Adrenal gland (tissue), 12 donors: ENCODE data around the gene OPN4. TPM values are rescaled to one million over a fixed set of nuclear protein-coding genes. Genes with fewer than 3 reads are reported as not detected.

Experiments
- DNase-seq, 7 donors: peaks; one replicate each; pipeline ENCODE4 v3.0.0-alpha.2; 2019 to 2020
- H3K27ac ChIP-seq, 5 donors: fragments of 200-600 bp; sonication (generic) in 4 of 5; 1 replicate in 3 of 5; 2 replicates in 2 of 5; pipeline versions ENCODE4 v1.5.1 to v1.8.0; 2016 to 2020; ENCODE audit warnings: mild to moderate bottlenecking in 1 of 5
- H3K27me3 ChIP-seq: fragments of 200-600 bp; 2 replicates; pipeline ENCODE4 v1.8.0; 2021
- H3K36me3 ChIP-seq, 2 donors: fragments of 200-600 bp; replicated peaks in 1 of 2; 1 replicate in 1 of 2; 2 replicates in 1 of 2; pipeline versions ENCODE4 v1.5.1 to v1.8.0; 2018 to 2022
- H3K4me1 ChIP-seq, 2 donors: fragments of 200-600 bp; replicated peaks in 1 of 2; 1 replicate in 1 of 2; 2 replicates in 1 of 2; pipeline versions ENCODE4 v1.5.1 to v1.8.0; 2018 to 2021
- H3K4me3 ChIP-seq, 4 donors: fragments of 200-600 bp; sonication (generic) in 3 of 4; one replicate each; pipeline ENCODE4 v1.5.1; 2016 to 2018
- H3K9me3 ChIP-seq, 3 donors: fragments of 200-600 bp; sonication (generic) in 1 of 3; replicated peaks in 1 of 3; 1 replicate in 2 of 3; 2 replicates in 1 of 3; pipeline versions ENCODE4 v1.5.1 to v1.8.0; 2016 to 2021
- CTCF ChIP-seq, 6 experiments: fragments of 450-650 bp in 4 of 6; fragments of 200-600 bp in 2 of 6; sonication (generic) in 1 of 6; IDR thresholded peaks; 1 replicate in 5 of 6; 2 replicates in 1 of 6; pipeline versions ENCODE4 v1.5.1 to v1.8.0; 2016 to 2021; ENCODE audit warnings: antibody characterized with exemption in 6 of 6, mild to moderate bottlenecking in 2 of 6, moderate library complexity in 1 of 6
- POLR2A ChIP-seq, 2 donors: fragments of 450-650 bp; IDR thresholded peaks; one replicate each; pipeline ENCODE4 v1.6.1; 2017; ENCODE audit warnings: antibody characterized with exemption in 2 of 2, mild to moderate bottlenecking in 2 of 2, moderate library complexity in 1 of 2
- WGBS, 4 donors: extraction: QIAGEN DNeasy Blood & Tissue Kit in 2 of 4; methylation state at CpG; one replicate each; pipeline versions ENCODE4 v1.1.5 to v1.1.7; 2013 to 2017; 5-methylcytosine and 5-hydroxymethylcytosine counted together
- intact Hi-C, 2 donors: fragments of 100-400 bp; cut with DNase I; formaldehyde crosslinking; loops; one replicate each; pipeline versions ENCODE4 v1.14.1 to v1.15.0; 2022 to 2023
- polyA plus RNA-seq, 3 donors: library from polyadenylated mRNA; stranded (reverse); fragments of 200-250 nt in 2 of 3; fragments of 350-450 nt in 1 of 3; fragmentation: Illumina TruSeq in 1 of 3; extraction: RNeasy Lipid Tissue Mini Kit (QIAGEN cat#74804) in 1 of 3; gene quantifications; one replicate each; pipeline ENCODE4 v1.2.3, GENCODE V29; 2013 to 2014
- total RNA-seq, 9 donors: library from RNA; depleted of rRNA in 4 of 9; stranded (reverse); fragments of >200 nt in 4 of 9; fragments of 120-200 nt in 1 of 9; fragmentation: NEBNext Ultra II Directional in 1 of 9; extraction: Animal tissue kit (Norgen Biotek cat#: 25700) in 1 of 9; gene quantifications; one replicate each; pipeline versions ENCODE4 v1.1.0 to v1.2.4, GENCODE V29; 2013 to 2023
- donor health status: healthy with polysubstance abuse.
- donor health status: Bipolar disorder and iron deficiency.
- donor health status: DM: yes; HTN: yes; CAD: no.
- donor health status: DM: no; HTN: no; CAD: no.
- donor health status: DM: no; HTN: no; CAD: no.
- donor health status: DM: yes; HTN: yes; CAD: no.

OPN4 gene
- total and polyA plus RNA-seq, 12 donors = 0.28 to 1.2 (median 0.30) TPM; not detected in 7

- intact Hi-C loops = no loop called here
- H3K27ac ChIP-seq = no peak overlapping the region
- no peaks in the 10 kb centered on the region for H3K27me3 ChIP-seq
- DNase-seq = no peak
- TF ChIP-seq CTCF (IDR thresholded peaks at IDR 0.05) (no peak), POLR2A (IDR thresholded peaks at IDR 0.05) (no peak)
- no peaks in the 10 kb centered on the region for H3K36me3 ChIP-seq
- H3K9me3 ChIP-seq = no peaks in the 10 kb centered on the region
- no peak overlapping the region for H3K4me3 ChIP-seq
- 33 to 58% (median 42%) methylated on average over 4 of the region's 4 CpGs for WGBS, 4 donors
- H3K4me1 ChIP-seq = peaks cover 0 to 6% of the 10 kb centered on the region in 2 donors
Observed at GRCh38 chr10:86687750-86688149, 33.4 kb downstream of the OPN4 start.

- DNase-seq = peak; percentile 51 to 83 (median 73)
- H3K4me1 ChIP-seq = peaks cover 0 to 6% of the 10 kb centered on the region in 2 donors
- H3K27ac ChIP-seq = no peak overlapping the region
- intact Hi-C loops = no loop called here
- no peaks in the 10 kb centered on the region for H3K9me3 ChIP-seq
- WGBS, 4 donors = 25 to 31% (median 26%) methylated on average over 8 of the region's 8 CpGs
- no peak for TF ChIP-seq POLR2A (IDR thresholded peaks at IDR 0.05)
- TF ChIP-seq CTCF (IDR thresholded peaks at IDR 0.05) = peak; percentile 82 to 91 (median 90)
- no peaks in the 10 kb centered on the region for H3K27me3 ChIP-seq
- H3K36me3 ChIP-seq = no peaks in the 10 kb centered on the region
- no peak overlapping the region for H3K4me3 ChIP-seq
Observed at GRCh38 chr10:86688398-86688921, 34.1 kb downstream of the OPN4 start.

- Histone ChIP-seq H3K36me3 (no peaks in the 10 kb centered on the region), H3K27ac (no peak overlapping the region), H3K9me3 (no peaks in the 10 kb centered on the region), H3K27me3 (no peaks in the 10 kb centered on the region), H3K4me3 (no peak overlapping the region), H3K4me1 (peaks cover 0 to 6% of the 10 kb centered on the region in 2 donors)
- 87 to 91% (median 88%) methylated on average over 13 of the region's 13 CpGs for WGBS, 4 donors
- TF ChIP-seq CTCF (IDR thresholded peaks at IDR 0.05) = no peak
- no peak for TF ChIP-seq POLR2A (IDR thresholded peaks at IDR 0.05)
- intact Hi-C loops = no loop called here
- DNase-seq = no peak
Observed at GRCh38 chr10:86689146-86689545, 34.8 kb downstream of the OPN4 start.

GRCh38 chr10:86690231-86690630 lies 35.9 kb downstream of the OPN4 start:
- TF ChIP-seq POLR2A (IDR thresholded peaks at IDR 0.05) (no peak), CTCF (IDR thresholded peaks at IDR 0.05) (no peak)
- no peak for DNase-seq
- Histone ChIP-seq H3K4me3 (no peak overlapping the region), H3K9me3 (no peaks in the 10 kb centered on the region), H3K27me3 (no peaks in the 10 kb centered on the region), H3K36me3 (no peaks in the 10 kb centered on the region), H3K4me1 (no peaks in the 10 kb centered on the region), H3K27ac (no peak overlapping the region)
- 90 to 97% (median 94%) methylated on average over 5 of the region's 5 CpGs for WGBS, 4 donors
- intact Hi-C loops = loop anchor here (2.0 to 5.0 kb wide), 2 partner anchors 207 to 209 kb away; no protein-coding TSS in a partner anchor
